H1 (cell line): ENCODE results near the gene ABI1. TPM values are rescaled to one million over a fixed set of nuclear protein-coding genes. Genes with fewer than 3 reads are reported as not detected.

Experiments used
- CTCF ChIA-PET: fragments of 300-600 bp; sonication (Branson Sonifier 250); formaldehyde crosslinking; loops from one replicate; lab custom pipeline; 2021; ENCODE audit not compliant: partially characterized antibody; lab: Charles Lee
- POLR2A ChIA-PET: fragments of 300-600 bp; sonication (Branson Sonifier 250); formaldehyde crosslinking; loops from one replicate; lab custom pipeline; 2021; ENCODE audit warnings: inconsistent platforms; ENCODE audit not compliant: partially characterized antibody; lab: Charles Lee
- DNase-seq, 2 experiments: peaks; one replicate each; pipeline versions ENCODE4 v3.0.0 to v3.0.0-alpha.2; 2010 to 2022; ENCODE audit warnings: low spot score in 2 of 2, low read depth in 1 of 2, mixed read lengths in 1 of 2
- FAIRE-seq: peaks from 2 replicates; lab custom pipeline; 2011; peaks lifted over from hg19 to GRCh38; lab: Jason Lieb, UNC
- H2AFZ ChIP-seq: 2 replicates; pipeline ENCODE4 v1.8.1; 2012; ENCODE audit warnings: low read length, inconsistent platforms
- H2AK5ac ChIP-seq: 2 replicates; pipeline ENCODE4 v1.6.1; 2013; ENCODE audit warnings: low read depth, low read length
- H2BK120ac ChIP-seq: replicated peaks from 2 replicates; pipeline ENCODE3; 2013; ENCODE audit warnings: low read depth, low read length, inconsistent platforms
- H2BK12ac ChIP-seq: 2 replicates; pipeline ENCODE4 v1.6.1; 2013; ENCODE audit warnings: low read depth, low read length
- H2BK15ac ChIP-seq: 2 replicates; pipeline ENCODE4 v1.6.1; 2013; ENCODE audit warnings: low read length
- H2BK20ac ChIP-seq: 2 replicates; pipeline ENCODE4 v1.6.1; 2013; ENCODE audit warnings: low read length
- H2BK5ac ChIP-seq: 2 replicates; pipeline ENCODE4 v1.6.1; 2013; ENCODE audit warnings: low read depth, low read length
- H3K14ac ChIP-seq: 2 replicates; pipeline ENCODE4 v1.6.1; 2013; ENCODE audit warnings: inconsistent platforms; ENCODE audit not compliant: insufficient read length
- H3K18ac ChIP-seq: 2 replicates; pipeline ENCODE4 v1.6.1; 2013; ENCODE audit warnings: low read length; ENCODE audit errors: extremely low read depth
- H3K23ac ChIP-seq: 2 replicates; pipeline ENCODE4 v1.6.1; 2013; ENCODE audit warnings: inconsistent platforms; ENCODE audit not compliant: insufficient read length
- H3K23me2 ChIP-seq: 2 replicates; pipeline ENCODE4 v1.6.1; 2013; ENCODE audit warnings: low read depth, low read length
- H3K27ac ChIP-seq: 2 replicates; pipeline ENCODE4 v1.6.1; 2011; ENCODE audit warnings: low read depth, low read length, inconsistent platforms
- H3K27me3 ChIP-seq, 4 experiments: replicated peaks in 1 of 4; 1 replicate in 1 of 4; 2 replicates in 3 of 4; pipeline versions ENCODE4 v1.6.1 to v1.8.1; 2011 to 2013; ENCODE audit warnings: low read length in 3 of 4, mild to moderate bottlenecking in 3 of 4, inconsistent platforms in 2 of 4, mixed read lengths in 2 of 4, moderate library complexity in 1 of 4; ENCODE audit not compliant: control insufficient read depth in 3 of 4, insufficient read depth in 3 of 4; ENCODE audit errors: extremely low read depth in 1 of 4
- H3K36me3 ChIP-seq, 4 experiments: 2 replicates each; pipeline versions ENCODE4 v1.6.1 to v1.8.1; 2011 to 2013; ENCODE audit warnings: mild to moderate bottlenecking in 4 of 4, low read length in 3 of 4, moderate library complexity in 2 of 4, control low read depth in 1 of 4, inconsistent platforms in 1 of 4; ENCODE audit not compliant: insufficient read depth in 4 of 4, control insufficient read depth in 2 of 4
- H3K4ac ChIP-seq: replicated peaks from 2 replicates; pipeline ENCODE3; 2013; ENCODE audit warnings: low read length, low read depth, mixed read lengths, inconsistent platforms; ENCODE audit not compliant: insufficient read length
- H3K4me1 ChIP-seq, 4 experiments: replicated peaks in 1 of 4; 1 replicate in 1 of 4; 2 replicates in 3 of 4; pipeline versions ENCODE4 v1.6.1 to v1.8.1; 2011 to 2013; ENCODE audit warnings: low read length in 3 of 4, inconsistent platforms in 2 of 4, mixed read lengths in 1 of 4; ENCODE audit not compliant: insufficient read depth in 4 of 4, control insufficient read depth in 3 of 4
- H3K4me2 ChIP-seq, 2 experiments: 2 replicates each; pipeline versions ENCODE4 v1.6.1 to v1.8.1; 2011 to 2013; ENCODE audit warnings: low read depth in 2 of 2, low read length in 2 of 2, control low read depth in 1 of 2, inconsistent platforms in 1 of 2, mild to moderate bottlenecking in 1 of 2; ENCODE audit not compliant: insufficient read depth in 1 of 2
- H3K4me3 ChIP-seq, 4 experiments: fragments of 200-600, 300-600 bp in 1 of 4; sonication (generic), shearing (Covaris generic), sonication (Bioruptor Twin) in 1 of 4; 2 replicates each; pipeline versions ENCODE4 v1.5.1 to v1.8.1; 2011 to 2016; ENCODE audit warnings: low read length in 4 of 4, low read depth in 3 of 4, control low read depth in 2 of 4, inconsistent platforms in 2 of 4, mild to moderate bottlenecking in 2 of 4, mixed read lengths in 1 of 4, moderate library complexity in 1 of 4; ENCODE audit not compliant: insufficient read depth in 2 of 4; ENCODE audit errors: extremely low read depth in 1 of 4
- H3K56ac ChIP-seq: replicated peaks from 2 replicates; pipeline ENCODE3; 2013; ENCODE audit warnings: low read depth, mild to moderate bottlenecking, mixed read lengths, low read length, inconsistent platforms; ENCODE audit not compliant: insufficient read length
- H3K79me1 ChIP-seq: 2 replicates; pipeline ENCODE4 v1.6.1; 2013; ENCODE audit warnings: low read depth, low read length, control low read depth
- H3K79me2 ChIP-seq, 2 experiments: 2 replicates each; pipeline versions ENCODE4 v1.6.1 to v1.8.1; 2012 to 2013; ENCODE audit warnings: low read length in 2 of 2, mild to moderate bottlenecking in 2 of 2, inconsistent platforms in 1 of 2; ENCODE audit not compliant: insufficient read depth in 2 of 2, control insufficient read depth in 1 of 2
- H3K9ac ChIP-seq, 4 experiments: replicated peaks in 1 of 4; 1 replicate in 1 of 4; 2 replicates in 3 of 4; pipeline versions ENCODE4 v1.6.1 to v1.8.1; 2011 to 2013; ENCODE audit warnings: low read depth in 3 of 4, low read length in 3 of 4, control low read depth in 2 of 4, mild to moderate bottlenecking in 2 of 4, moderate library complexity in 2 of 4, inconsistent platforms in 1 of 4; ENCODE audit errors: extremely low read depth in 1 of 4
- H3K9me3 ChIP-seq, 2 experiments: 2 replicates each; pipeline versions ENCODE4 v1.6.1 to v1.8.1; 2012 to 2013; ENCODE audit warnings: mild to moderate bottlenecking in 2 of 2, moderate library complexity in 2 of 2, control low read depth in 1 of 2, inconsistent platforms in 1 of 2, low read depth in 1 of 2, low read length in 1 of 2, mixed read lengths in 1 of 2; ENCODE audit not compliant: insufficient read depth in 2 of 2
- H4K20me1 ChIP-seq, 2 experiments: replicated peaks in 1 of 2; 2 replicates each; pipeline versions ENCODE3 to v1.8.1; 2011 to 2013; ENCODE audit warnings: inconsistent platforms in 2 of 2, low read length in 2 of 2, mild to moderate bottlenecking in 1 of 2; ENCODE audit not compliant: insufficient read depth in 2 of 2, control insufficient read depth in 1 of 2
- H4K5ac ChIP-seq: 2 replicates; pipeline ENCODE4 v1.6.1; 2013; ENCODE audit warnings: low read length, low read depth, mixed read lengths, inconsistent platforms; ENCODE audit not compliant: insufficient read length
- H4K8ac ChIP-seq: 2 replicates; pipeline ENCODE4 v1.8.0; 2013; ENCODE audit warnings: mild to moderate bottlenecking, moderate library complexity, low read length, inconsistent platforms; ENCODE audit not compliant: insufficient read depth; ENCODE audit errors: extremely low read depth
- H4K91ac ChIP-seq: replicated peaks from 2 replicates; pipeline ENCODE3; 2013; ENCODE audit warnings: low read length, mixed read lengths, inconsistent platforms; ENCODE audit not compliant: insufficient read length
- BCL11A ChIP-seq, 2 experiments: IDR thresholded peaks; one replicate each; pipeline ENCODE4 v1.6.1; 2011; ENCODE audit warnings: low read depth in 2 of 2, low read length in 2 of 2, mild to moderate bottlenecking in 2 of 2
- CEBPB ChIP-seq: IDR thresholded peaks from 2 replicates; pipeline ENCODE4 v1.6.1; 2012; ENCODE audit warnings: low read depth, low read length
- EP300 ChIP-seq, 2 experiments: IDR thresholded peaks; 1 replicate in 1 of 2; 2 replicates in 1 of 2; pipeline ENCODE4 v1.6.1; 2011 to 2012; ENCODE audit warnings: low read depth in 2 of 2, low read length in 2 of 2, mild to moderate bottlenecking in 2 of 2, borderline replicate concordance in 1 of 2, inconsistent platforms in 1 of 2, moderate library complexity in 1 of 2
- HDAC2 ChIP-seq, 2 experiments: fragments of 300-600 bp in 1 of 2; sonication (generic) in 1 of 2; IDR thresholded peaks; 2 replicates each; pipeline ENCODE4 v1.6.1; 2011 to 2012; ENCODE audit warnings: low read depth in 2 of 2, low read length in 2 of 2, mild to moderate bottlenecking in 2 of 2, moderate library complexity in 2 of 2, borderline replicate concordance in 1 of 2, inconsistent platforms in 1 of 2
- JUND ChIP-seq: IDR thresholded peaks from 2 replicates; pipeline ENCODE4 v1.6.1; 2011; ENCODE audit warnings: mild to moderate bottlenecking, improper control_type of control experiment, low read length
- KDM4A ChIP-seq: IDR thresholded peaks from one replicate; pipeline ENCODE4 v1.7.1; 2012; ENCODE audit warnings: low read depth, mild to moderate bottlenecking, moderate library complexity, low read length, inconsistent platforms; ENCODE audit not compliant: severe bottlenecking
- KDM5A ChIP-seq: fragments of 200-600 bp; IDR thresholded peaks from 2 replicates; pipeline ENCODE4 v1.7.1; 2012; ENCODE audit warnings: mild to moderate bottlenecking, low read length, inconsistent platforms, mixed read lengths
- NRF1 ChIP-seq: IDR thresholded peaks from 2 replicates; pipeline ENCODE4 v1.6.1; 2011; ENCODE audit warnings: mild to moderate bottlenecking, low read depth, low read length, improper control_type of control experiment
- RAD21 ChIP-seq, 2 experiments: IDR thresholded peaks in 1 of 2; conservative IDR thresholded peaks in 1 of 2; 2 replicates each; pipeline ENCODE4 v1.6.1; 2011; ENCODE audit warnings: low read depth in 2 of 2, low read length in 2 of 2, improper control_type of control experiment in 1 of 2, inconsistent platforms in 1 of 2, mild to moderate bottlenecking in 1 of 2, moderate library complexity in 1 of 2
- SIRT6 ChIP-seq: IDR thresholded peaks from one replicate; pipeline ENCODE4 v1.7.1; 2012; ENCODE audit warnings: low read length, inconsistent platforms
- ZNF274 ChIP-seq: IDR thresholded peaks from 2 replicates; pipeline ENCODE4 v1.7.0; 2012; ENCODE audit warnings: low read length, borderline replicate concordance; ENCODE audit errors: extremely low read depth
- WGBS, 2 experiments: shearing (Covaris generic) in 1 of 2; methylation state at CpG; one replicate each; pipeline versions ENCODE4 v1.1.6 to v1.1.7; 2013 to 2015; ENCODE audit warnings: low lambda C conversion rate in 2 of 2, mixed read lengths in 2 of 2, inconsistent platforms in 1 of 2, low coverage in 1 of 2, missing lambda C conversion rate in 1 of 2; ENCODE audit not compliant: insufficient replicate concordance in 2 of 2, insufficient coverage in 1 of 2, insufficient read length in 1 of 2; ENCODE audit errors: extremely low coverage in 1 of 2, missing lambda C conversion rate in 1 of 2; 5-methylcytosine and 5-hydroxymethylcytosine counted together
- polyA plus RNA-seq, 7 experiments: library from polyadenylated mRNA; depleted of rRNA in 3 of 7; stranded (reverse) in 5 of 7; unstranded in 2 of 7; fragments of >200 nt in 5 of 7; fragments of 200-250 nt in 2 of 7; gene quantifications; 1 replicate in 5 of 7; 2 replicates in 1 of 7; 4 replicates in 1 of 7; pipeline versions ENCODE4 v1.2.1 to v1.2.3, GENCODE V29; 2011 to 2013; ENCODE audit warnings: missing spikeins in 2 of 7, mixed read lengths in 2 of 7
- total RNA-seq: library from RNA; stranded (reverse); fragmentation: NEBNext Ultra II Directional; extraction: Animal tissue kit (Norgen Biotek cat#: 25700); gene quantifications from 2 replicates; pipeline ENCODE4 v1.2.1, GENCODE V29; 2021
- TF ChIP-seq, protein P1 (sequence below): IDR thresholded peaks from 2 replicates; pipeline ENCODE4 v1.6.1; 2012; ENCODE audit warnings: low read length, inconsistent platforms

The ABI1 gene
- total and polyA plus RNA-seq, 2 of the 8 experiments (the other 6 are each of a cell fraction or from before 2014, with no cell fraction given): 35.4 to 37.0 TPM

GRCh38 chr10:26809973-26810372, 50.8 kb downstream of the ABI1 start:
- H4K91ac ChIP-seq: no peak overlapping the region
- H3K23me2 ChIP-seq: no peaks in the 10 kb centered on the region
- H4K5ac ChIP-seq: no peak overlapping the region
- H3K4me2 ChIP-seq: no peak overlapping the region
- H3K56ac ChIP-seq: no peak overlapping the region
- no peak overlapping the region for H2BK120ac ChIP-seq
- H4K20me1 ChIP-seq: peaks cover 2 to 3% of the 10 kb centered on the region in 2 experiments
- H3K27ac ChIP-seq: no peak overlapping the region
- H3K14ac ChIP-seq: no peak overlapping the region
- no peak overlapping the region for H2BK5ac ChIP-seq
- no peak for FAIRE-seq
- H3K79me2 ChIP-seq: peaks cover 0 to 45% of the 10 kb centered on the region in 2 experiments; a peak in 2 of 4 replicates
- no peaks in the 10 kb centered on the region for H3K9me3 ChIP-seq
- no peaks in the 10 kb centered on the region for H3K36me3 ChIP-seq
- no peaks in the 10 kb centered on the region; the same call in none of the 2 replicates for H3K79me1 ChIP-seq
- ChIA-PET CTCF (no interaction called here), POLR2A (no interaction called here)
- H3K18ac ChIP-seq: no peak overlapping the region
- no peaks in the 10 kb centered on the region for H3K27me3 ChIP-seq
- no peak overlapping the region for H3K4ac ChIP-seq
- no peak overlapping the region for H3K23ac ChIP-seq
- H2AK5ac ChIP-seq: no peak overlapping the region
- WGBS, 2 experiments: 94% methylated on average over 1 of the region's 1 CpG; no CpG with 5 or more reads in 1 of the 2 experiments
- no peak overlapping the region for H2AFZ ChIP-seq
- no peak overlapping the region for H2BK12ac ChIP-seq
- H3K9ac ChIP-seq: no peak overlapping the region
- H3K4me3 ChIP-seq: no peak overlapping the region
- H3K4me1 ChIP-seq: peaks cover 0 to 4% (median 2%) of the 10 kb centered on the region in 4 experiments; a peak in 3 of 7 replicates
- no peak overlapping the region for H2BK15ac ChIP-seq
- H4K8ac ChIP-seq: no peak overlapping the region
- DNase-seq: no peak
- no peak overlapping the region for H2BK20ac ChIP-seq
- TF ChIP-seq SIRT6: no peak
- no peak for TF ChIP-seq NRF1
- TF ChIP-seq, protein P1, sequence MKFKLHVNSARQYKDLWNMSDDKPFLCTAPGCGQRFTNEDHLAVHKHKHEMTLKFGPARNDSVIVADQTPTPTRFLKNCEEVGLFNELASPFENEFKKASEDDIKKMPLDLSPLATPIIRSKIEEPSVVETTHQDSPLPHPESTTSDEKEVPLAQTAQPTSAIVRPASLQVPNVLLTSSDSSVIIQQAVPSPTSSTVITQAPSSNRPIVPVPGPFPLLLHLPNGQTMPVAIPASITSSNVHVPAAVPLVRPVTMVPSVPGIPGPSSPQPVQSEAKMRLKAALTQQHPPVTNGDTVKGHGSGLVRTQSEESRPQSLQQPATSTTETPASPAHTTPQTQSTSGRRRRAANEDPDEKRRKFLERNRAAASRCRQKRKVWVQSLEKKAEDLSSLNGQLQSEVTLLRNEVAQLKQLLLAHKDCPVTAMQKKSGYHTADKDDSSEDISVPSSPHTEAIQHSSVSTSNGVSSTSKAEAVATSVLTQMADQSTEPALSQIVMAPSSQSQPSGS: no peak
- TF ChIP-seq ZNF274: no peak
- TF ChIP-seq CEBPB: no peak
- no peak for TF ChIP-seq RAD21 (IDR thresholded peaks at IDR 0.05 in 1 of 2, conservative IDR thresholded peaks at IDR 0.05 in 1 of 2; ENCODE audit: low read depth in 2 of 2, low read length in 2 of 2)
- no peak for TF ChIP-seq HDAC2 (IDR thresholded peaks at IDR 0.05; ENCODE audit: borderline replicate concordance in 1 of 2, low read depth in 2 of 2, low read length in 2 of 2)
- no peak for TF ChIP-seq KDM5A
- TF ChIP-seq KDM4A: no peak
- TF ChIP-seq BCL11A (IDR thresholded peaks at IDR 0.05; ENCODE audit: low read depth in 2 of 2, low read length in 2 of 2): no peak
- no peak for TF ChIP-seq EP300 (IDR thresholded peaks at IDR 0.05; ENCODE audit: borderline replicate concordance in 1 of 2, low read depth in 2 of 2, low read length in 2 of 2)
- no peak for TF ChIP-seq JUND
